Effector memory CD4-positive, alpha-beta T cell (primary cell): ENCODE measurements around the gene AGAP3.

Experiments
- DNase-seq, 3 donors: peaks; one replicate each; pipeline ENCODE4 v3.0.0-alpha.2; 2020
- H3K27ac ChIP-seq: 2 replicates; pipeline ENCODE4 v1.7.0; 2013; ENCODE audit warnings: mild to moderate bottlenecking, low read length, moderate library complexity; ENCODE audit not compliant: insufficient read depth, poor library complexity, severe bottlenecking
- H3K27me3 ChIP-seq: replicated peaks from 2 replicates; pipeline ENCODE4 v1.7.0; 2013; ENCODE audit warnings: mild to moderate bottlenecking, low read length; ENCODE audit not compliant: insufficient read depth, control insufficient read depth, poor library complexity, severe bottlenecking
- H3K36me3 ChIP-seq: 2 replicates; pipeline ENCODE4 v1.7.0; 2013; ENCODE audit warnings: mild to moderate bottlenecking, low read length, moderate library complexity; ENCODE audit not compliant: control insufficient read depth, insufficient read depth
- H3K4me1 ChIP-seq: 2 replicates; pipeline ENCODE4 v1.7.0; 2013; ENCODE audit warnings: low read length, mild to moderate bottlenecking; ENCODE audit not compliant: control insufficient read depth, insufficient read depth, poor library complexity, severe bottlenecking
- H3K4me3 ChIP-seq: 2 replicates; pipeline ENCODE4 v1.7.0; 2013; ENCODE audit warnings: low read length, low read depth, mild to moderate bottlenecking; ENCODE audit not compliant: insufficient read depth, poor library complexity, severe bottlenecking
- H3K9me3 ChIP-seq: 2 replicates; pipeline ENCODE4 v1.7.0; 2013; ENCODE audit warnings: mild to moderate bottlenecking, low read length, moderate library complexity; ENCODE audit not compliant: control insufficient read depth

The AGAP3 gene

GRCh38 chr7:151118108-151119054 lies 32.1 kb downstream of the AGAP3 start:
- H3K9me3 ChIP-seq = no peaks in the 10 kb centered on the region
- H3K36me3 ChIP-seq = peaks cover 27% of the 10 kb centered on the region
- H3K27ac ChIP-seq = peak overlapping the region; percentile 58
- no peaks in the 10 kb centered on the region for H3K27me3 ChIP-seq
- DNase-seq = no peak
- no peak overlapping the region for H3K4me3 ChIP-seq
- peaks cover 30% of the 10 kb centered on the region for H3K4me1 ChIP-seq

DNA sequence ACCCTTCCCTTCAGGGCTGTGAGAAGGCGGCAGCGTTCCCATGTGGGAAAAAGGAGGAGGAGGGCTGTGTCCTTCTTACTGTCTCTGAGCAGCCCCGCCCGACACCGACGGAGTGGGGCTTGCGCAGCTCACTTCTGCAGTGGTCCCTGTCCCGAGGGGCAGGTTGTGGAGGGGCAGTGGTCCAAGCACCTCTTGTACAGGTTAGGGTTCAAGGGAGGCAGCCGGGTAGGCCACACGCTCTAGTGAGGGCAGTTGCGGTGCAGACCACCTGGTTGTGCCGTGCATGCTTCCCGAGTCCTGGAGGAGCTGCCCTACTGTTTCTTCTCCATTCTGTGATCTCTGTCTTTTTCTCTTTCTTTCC lies 32.8 kb downstream of the AGAP3 start:
- Histone ChIP-seq H3K9me3 (no peaks in the 10 kb centered on the region), H3K4me3 (no peak overlapping the region), H3K27ac (no peak overlapping the region), H3K27me3 (no peaks in the 10 kb centered on the region), H3K36me3 (peaks cover 27% of the 10 kb centered on the region), H3K4me1 (peaks cover 30% of the 10 kb centered on the region)
- DNase-seq = no peak

- H3K27ac ChIP-seq = no peak overlapping the region
- no peak overlapping the region for H3K4me3 ChIP-seq
- DNase-seq = no peak
- no peaks in the 10 kb centered on the region for H3K9me3 ChIP-seq
- peaks cover 27% of the 10 kb centered on the region for H3K36me3 ChIP-seq
- H3K27me3 ChIP-seq = no peaks in the 10 kb centered on the region
- peaks cover 27% of the 10 kb centered on the region for H3K4me1 ChIP-seq
Observed at GRCh38 chr7:151119902-151120301, 33.6 kb downstream of the AGAP3 start.

DNA sequence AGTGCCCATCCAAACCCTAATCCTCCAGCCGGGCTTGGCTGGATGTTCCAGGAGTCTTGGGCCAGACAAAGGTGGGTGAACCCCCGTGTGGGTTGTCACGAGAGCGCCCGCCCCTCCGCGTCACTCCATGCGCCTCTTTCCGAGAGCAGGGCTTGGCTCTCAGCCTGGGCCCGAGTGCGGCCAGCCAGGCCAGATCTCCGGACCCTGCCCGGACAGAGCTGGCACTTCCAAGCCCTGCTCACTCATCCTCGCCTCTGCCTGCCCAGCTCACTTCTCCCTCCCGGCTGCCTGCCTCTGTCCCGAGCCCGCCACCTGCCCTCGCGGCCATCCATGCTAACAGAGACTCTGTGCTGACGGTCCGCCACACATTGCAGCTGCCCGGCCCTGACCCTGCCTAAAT lies 34.6 kb downstream of the AGAP3 start:
- Histone ChIP-seq H3K9me3 (no peaks in the 10 kb centered on the region), H3K36me3 (peaks cover 27% of the 10 kb centered on the region), H3K27me3 (no peaks in the 10 kb centered on the region), H3K4me1 (peaks cover 23% of the 10 kb centered on the region), H3K27ac (no peak overlapping the region), H3K4me3 (no peak overlapping the region)
- no peak for DNase-seq

GRCh38 chr7:151121380-151122170 lies 35.3 kb downstream of the AGAP3 start:
- no peak for DNase-seq
- Histone ChIP-seq H3K9me3 (no peaks in the 10 kb centered on the region), H3K4me1 (peaks cover 16% of the 10 kb centered on the region), H3K36me3 (peaks cover 27% of the 10 kb centered on the region), H3K27me3 (no peaks in the 10 kb centered on the region), H3K27ac (no peak overlapping the region), H3K4me3 (no peak overlapping the region)

- H3K27me3 ChIP-seq = no peaks in the 10 kb centered on the region
- H3K4me3 ChIP-seq = no peak overlapping the region
- H3K36me3 ChIP-seq = peaks cover 27% of the 10 kb centered on the region
- H3K4me1 ChIP-seq = peaks cover 11% of the 10 kb centered on the region
- H3K9me3 ChIP-seq = no peaks in the 10 kb centered on the region
- H3K27ac ChIP-seq = no peak overlapping the region
- DNase-seq = no peak
Observed at GRCh38 chr7:151122276-151122675, 36.0 kb downstream of the AGAP3 start.

- H3K4me1 ChIP-seq = peaks cover 6% of the 10 kb centered on the region
- H3K4me3 ChIP-seq = no peak overlapping the region
- DNase-seq = no peak
- no peaks in the 10 kb centered on the region for H3K27me3 ChIP-seq
- H3K27ac ChIP-seq = no peak overlapping the region
- H3K9me3 ChIP-seq = no peaks in the 10 kb centered on the region
- peaks cover 27% of the 10 kb centered on the region for H3K36me3 ChIP-seq
Observed at GRCh38 chr7:151122796-151123157, 36.5 kb downstream of the AGAP3 start.

- H3K4me3 ChIP-seq = no peak overlapping the region
Observed at GRCh38 chr7:151123158-151123821, 37.0 kb downstream of the AGAP3 start.

GRCh38 chr7:151123822-151124464 lies 37.7 kb downstream of the AGAP3 start:
- H3K27ac ChIP-seq = no peak overlapping the region
- H3K4me1 ChIP-seq = no peaks in the 10 kb centered on the region
- H3K27me3 ChIP-seq = no peaks in the 10 kb centered on the region
- H3K9me3 ChIP-seq = no peaks in the 10 kb centered on the region
- no peak overlapping the region for H3K4me3 ChIP-seq
- H3K36me3 ChIP-seq = peaks cover 26% of the 10 kb centered on the region
- DNase-seq = peak; percentile 62 to 74 (median 69)

More at GRCh38 chr7:151123158-151123821, 37.0 kb downstream of the AGAP3 start:
- no peak for DNase-seq
- Histone ChIP-seq H3K27me3 (no peaks in the 10 kb centered on the region), H3K4me1 (peaks cover 1% of the 10 kb centered on the region), H3K9me3 (no peaks in the 10 kb centered on the region), H3K36me3 (peaks cover 27% of the 10 kb centered on the region), H3K27ac (no peak overlapping the region)
